Large intestine (tissue), 3 donors: ENCODE data around the gene DACT1. TPM values are rescaled to one million over a fixed set of nuclear protein-coding genes. Genes with fewer than 3 reads are reported as not detected.

ENCODE experiments used
- DNase-seq, 2 donors: peaks; one replicate each; pipeline versions ENCODE4 v3.0.0 to v3.0.0-alpha.2; 2013
- H3K27ac ChIP-seq: one replicate; pipeline ENCODE4 v1.5.1; 2013; ENCODE audit warnings: low read length
- H3K27me3 ChIP-seq: 2 replicates; pipeline ENCODE4 v1.6.1; 2013; ENCODE audit warnings: low read length; ENCODE audit not compliant: control insufficient read depth, insufficient read depth
- H3K36me3 ChIP-seq: 2 replicates; pipeline ENCODE4 v1.6.1; 2013; ENCODE audit warnings: low read length; ENCODE audit not compliant: control insufficient read depth, insufficient read depth
- H3K4me1 ChIP-seq: one replicate; pipeline ENCODE4 v1.6.1; 2013; ENCODE audit warnings: low read length; ENCODE audit not compliant: control insufficient read depth, insufficient read depth
- H3K4me3 ChIP-seq: one replicate; pipeline ENCODE4 v1.5.1; 2013; ENCODE audit warnings: low read length
- H3K9me3 ChIP-seq: one replicate; pipeline ENCODE4 v1.6.1; 2013; ENCODE audit warnings: mild to moderate bottlenecking, low read depth, low read length, moderate library complexity; ENCODE audit not compliant: control insufficient read depth
- WGBS: methylation state at CpG from one replicate; pipeline ENCODE4 v1.1.5; 2013; ENCODE audit warnings: low lambda C conversion rate; ENCODE audit not compliant: insufficient coverage; 5-methylcytosine and 5-hydroxymethylcytosine counted together
- polyA plus RNA-seq: library from polyadenylated mRNA; unstranded; fragments of 120-200 nt; gene quantifications from one replicate; pipeline ENCODE4 v1.2.1, GENCODE V29; 2013

DACT1 gene
- polyA plus RNA-seq, 1 donor, result 13.5 TPM

- Histone ChIP-seq H3K4me1 (no peaks in the 10 kb centered on the region), H3K36me3 (no peaks in the 10 kb centered on the region), H3K9me3 (no peaks in the 10 kb centered on the region), H3K27me3 (no peaks in the 10 kb centered on the region), H3K4me3 (no peak overlapping the region), H3K27ac (no peak overlapping the region)
- no CpG with 5 or more reads among the region's 7 CpGs for WGBS
- DNase-seq, result no peak
Observed at GRCh38 chr14:58607131-58607951, 30.4 kb upstream of the DACT1 start.

GRCh38 chr14:58607952-58608317 lies 29.8 kb upstream of the DACT1 start:
- 80% methylated on average over 1 of the region's 3 CpGs for WGBS
- H3K4me1 ChIP-seq, result no peaks in the 10 kb centered on the region
- no peaks in the 10 kb centered on the region for H3K36me3 ChIP-seq
- no peaks in the 10 kb centered on the region for H3K27me3 ChIP-seq
- H3K4me3 ChIP-seq, result no peak overlapping the region
- H3K9me3 ChIP-seq, result no peaks in the 10 kb centered on the region
- no peak for DNase-seq
- no peak overlapping the region for H3K27ac ChIP-seq

GRCh38 chr14:58617619-58618018 lies 20.1 kb upstream of the DACT1 start:
- no peaks in the 10 kb centered on the region for H3K36me3 ChIP-seq
- H3K9me3 ChIP-seq, result no peaks in the 10 kb centered on the region
- H3K4me1 ChIP-seq, result no peaks in the 10 kb centered on the region
- no CpG with 5 or more reads among the region's 1 CpG for WGBS
- H3K27ac ChIP-seq, result no peak overlapping the region
- H3K4me3 ChIP-seq, result no peak overlapping the region
- no peak for DNase-seq
- H3K27me3 ChIP-seq, result peaks cover 3% of the 10 kb centered on the region

GRCh38 chr14:58620011-58620410 lies 17.8 kb upstream of the DACT1 start:
- DNase-seq, result no peak
- H3K9me3 ChIP-seq, result no peaks in the 10 kb centered on the region
- H3K4me1 ChIP-seq, result no peaks in the 10 kb centered on the region
- no peak overlapping the region for H3K27ac ChIP-seq
- no peak overlapping the region for H3K4me3 ChIP-seq
- 17% methylated on average over 1 of the region's 2 CpGs for WGBS
- peaks cover 3% of the 10 kb centered on the region for H3K27me3 ChIP-seq
- H3K36me3 ChIP-seq, result no peaks in the 10 kb centered on the region

GRCh38 chr14:58625438-58625837 lies 12.3 kb upstream of the DACT1 start:
- Histone ChIP-seq H3K27ac (no peak overlapping the region), H3K36me3 (no peaks in the 10 kb centered on the region), H3K27me3 (peaks cover under 1% of the 10 kb centered on the region), H3K9me3 (no peaks in the 10 kb centered on the region), H3K4me1 (no peaks in the 10 kb centered on the region), H3K4me3 (no peak overlapping the region)
- 100% methylated on average over 1 of the region's 1 CpG for WGBS
- DNase-seq, result no peak

GRCh38 chr14:58626431-58626831 lies 11.3 kb upstream of the DACT1 start:
- whole genome bisulfite sequencing, result no CpG with 5 or more reads among the region's 3 CpGs
- no peaks in the 10 kb centered on the region for H3K36me3 ChIP-seq

GRCh38 chr14:58628406-58628805 lies 9.4 kb upstream of the DACT1 start:
- H3K36me3 ChIP-seq, result no peaks in the 10 kb centered on the region

More at GRCh38 chr14:58626431-58626831, 11.3 kb upstream of the DACT1 start:
- Histone ChIP-seq H3K4me1 (no peaks in the 10 kb centered on the region), H3K9me3 (no peaks in the 10 kb centered on the region), H3K4me3 (no peak overlapping the region), H3K27ac (no peak overlapping the region), H3K27me3 (peaks cover 6% of the 10 kb centered on the region)
- no peak for DNase-seq

GRCh38 chr14:58629281-58629680 lies 8.5 kb upstream of the DACT1 start:
- H3K9me3 ChIP-seq, result no peaks in the 10 kb centered on the region
- peaks cover 17% of the 10 kb centered on the region for H3K27me3 ChIP-seq
- no CpG with 5 or more reads among the region's 1 CpG for WGBS
- no peaks in the 10 kb centered on the region for H3K4me1 ChIP-seq
- no peak for DNase-seq
- H3K4me3 ChIP-seq, result no peak overlapping the region
- no peaks in the 10 kb centered on the region for H3K36me3 ChIP-seq
- no peak overlapping the region for H3K27ac ChIP-seq

More at GRCh38 chr14:58628406-58628805, 9.4 kb upstream of the DACT1 start:
- no peak for DNase-seq
- Histone ChIP-seq H3K27me3 (peaks cover 13% of the 10 kb centered on the region), H3K27ac (no peak overlapping the region), H3K9me3 (no peaks in the 10 kb centered on the region), H3K4me3 (no peak overlapping the region), H3K4me1 (no peaks in the 10 kb centered on the region)
- 10% methylated on average over 2 of the region's 6 CpGs for WGBS

- H3K4me1 ChIP-seq, result no peaks in the 10 kb centered on the region
- no peaks in the 10 kb centered on the region for H3K9me3 ChIP-seq
- no peaks in the 10 kb centered on the region for H3K36me3 ChIP-seq
- no peak overlapping the region for H3K4me3 ChIP-seq
- H3K27me3 ChIP-seq, result peaks cover 26% of the 10 kb centered on the region
- no peak for DNase-seq
- no peak overlapping the region for H3K27ac ChIP-seq
- WGBS, result no CpG with 5 or more reads among the region's 18 CpGs
Observed at GRCh38 chr14:58631732-58632131, 6.0 kb upstream of the DACT1 start.

- H3K27me3 ChIP-seq, result peaks cover 31% of the 10 kb centered on the region
- DNase-seq, result no peak
- no CpG with 5 or more reads among the region's 3 CpGs for WGBS
- H3K4me1 ChIP-seq, result peaks cover 4% of the 10 kb centered on the region
- H3K9me3 ChIP-seq, result no peaks in the 10 kb centered on the region
- H3K4me3 ChIP-seq, result no peak overlapping the region
- no peaks in the 10 kb centered on the region for H3K36me3 ChIP-seq
- no peak overlapping the region for H3K27ac ChIP-seq
Observed at GRCh38 chr14:58633831-58634230, 3.9 kb upstream of the DACT1 start.
